ENCODE results near the gene GRPEL1. TPM values are rescaled to one million over a fixed set of nuclear protein-coding genes. Genes with fewer than 3 reads are reported as not detected.

Gene GRPEL1
- total and polyA plus RNA-seq, 2 of the 13 experiments (the other 11 are each of a cell fraction or from before 2014, with no cell fraction given) = 32.3 to 141 TPM

- TF ChIP-seq, protein P1, sequence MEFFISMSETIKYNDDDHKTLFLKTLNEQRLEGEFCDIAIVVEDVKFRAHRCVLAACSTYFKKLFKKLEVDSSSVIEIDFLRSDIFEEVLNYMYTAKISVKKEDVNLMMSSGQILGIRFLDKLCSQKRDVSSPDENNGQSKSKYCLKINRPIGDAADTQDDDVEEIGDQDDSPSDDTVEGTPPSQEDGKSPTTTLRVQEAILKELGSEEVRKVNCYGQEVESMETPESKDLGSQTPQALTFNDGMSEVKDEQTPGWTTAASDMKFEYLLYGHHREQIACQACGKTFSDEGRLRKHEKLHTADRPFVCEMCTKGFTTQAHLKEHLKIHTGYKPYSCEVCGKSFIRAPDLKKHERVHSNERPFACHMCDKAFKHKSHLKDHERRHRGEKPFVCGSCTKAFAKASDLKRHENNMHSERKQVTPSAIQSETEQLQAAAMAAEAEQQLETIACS (CRISPR knock-in tag; IDR thresholded peaks at IDR 0.05) = no peak
- TF ChIP-seq PCBP1 (IDR thresholded peaks at IDR 0.05; ENCODE audit: borderline replicate concordance, low read depth, low read length) (0 out of 2 replicates have a peak, but pooled peaks have one; percentile 45), DBP (CRISPR knock-in tag; IDR thresholded peaks at IDR 0.05; ENCODE audit: not compliant biosample characterization) (no peak), HMGXB4 (CRISPR knock-in tag; IDR thresholded peaks at IDR 0.05; ENCODE audit: borderline replicate concordance in 1 of 2, low read depth in 1 of 2) (peak; percentile 26 to 29; a peak in 1 of 4 replicates), ETV5 (CRISPR knock-in tag; IDR thresholded peaks at IDR 0.05; ENCODE audit: borderline replicate concordance) (peak; percentile 51; the same call in 1 of the 2 replicates), TBL1XR1 (IDR thresholded peaks at IDR 0.05; ENCODE audit: borderline replicate concordance, low read length, partially characterized antibody) (no peak), MIER3 (CRISPR knock-in tag; IDR thresholded peaks at IDR 0.05; ENCODE audit: borderline replicate concordance) (peak; percentile 23; the same call in 1 of the 2 replicates), AHR (CRISPR knock-in tag; IDR thresholded peaks at IDR 0.05) (0 out of 2 replicates have a peak, but pooled peaks have one; percentile 24), MYNN (CRISPR knock-in tag; IDR thresholded peaks at IDR 0.05; ENCODE audit: low read depth) (no peak), ZNF850 (CRISPR knock-in tag; conservative IDR thresholded peaks at IDR 0.05) (no peak), DPF2 (CRISPR knock-in tag; IDR thresholded peaks at IDR 0.05; ENCODE audit: borderline replicate concordance, low read depth) (peak; percentile 81)
- TF ChIP-seq, protein P2, sequence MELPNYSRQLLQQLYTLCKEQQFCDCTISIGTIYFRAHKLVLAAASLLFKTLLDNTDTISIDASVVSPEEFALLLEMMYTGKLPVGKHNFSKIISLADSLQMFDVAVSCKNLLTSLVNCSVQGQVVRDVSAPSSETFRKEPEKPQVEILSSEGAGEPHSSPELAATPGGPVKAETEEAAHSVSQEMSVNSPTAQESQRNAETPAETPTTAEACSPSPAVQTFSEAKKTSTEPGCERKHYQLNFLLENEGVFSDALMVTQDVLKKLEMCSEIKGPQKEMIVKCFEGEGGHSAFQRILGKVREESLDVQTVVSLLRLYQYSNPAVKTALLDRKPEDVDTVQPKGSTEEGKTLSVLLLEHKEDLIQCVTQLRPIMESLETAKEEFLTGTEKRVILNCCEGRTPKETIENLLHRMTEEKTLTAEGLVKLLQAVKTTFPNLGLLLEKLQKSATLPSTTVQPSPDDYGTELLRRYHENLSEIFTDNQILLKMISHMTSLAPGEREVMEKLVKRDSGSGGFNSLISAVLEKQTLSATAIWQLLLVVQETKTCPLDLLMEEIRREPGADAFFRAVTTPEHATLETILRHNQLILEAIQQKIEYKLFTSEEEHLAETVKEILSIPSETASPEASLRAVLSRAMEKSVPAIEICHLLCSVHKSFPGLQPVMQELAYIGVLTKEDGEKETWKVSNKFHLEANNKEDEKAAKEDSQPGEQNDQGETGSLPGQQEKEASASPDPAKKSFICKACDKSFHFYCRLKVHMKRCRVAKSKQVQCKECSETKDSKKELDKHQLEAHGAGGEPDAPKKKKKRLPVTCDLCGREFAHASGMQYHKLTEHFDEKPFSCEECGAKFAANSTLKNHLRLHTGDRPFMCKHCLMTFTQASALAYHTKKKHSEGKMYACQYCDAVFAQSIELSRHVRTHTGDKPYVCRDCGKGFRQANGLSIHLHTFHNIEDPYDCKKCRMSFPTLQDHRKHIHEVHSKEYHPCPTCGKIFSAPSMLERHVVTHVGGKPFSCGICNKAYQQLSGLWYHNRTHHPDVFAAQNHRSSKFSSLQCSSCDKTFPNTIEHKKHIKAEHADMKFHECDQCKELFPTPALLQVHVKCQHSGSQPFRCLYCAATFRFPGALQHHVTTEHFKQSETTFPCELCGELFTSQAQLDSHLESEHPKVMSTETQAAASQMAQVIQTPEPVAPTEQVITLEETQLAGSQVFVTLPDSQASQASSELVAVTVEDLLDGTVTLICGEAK (IDR thresholded peaks at IDR 0.05) = no peak
- TF ChIP-seq, protein P2 (CRISPR knock-in tag; IDR thresholded peaks at IDR 0.05) = peak; percentile 12; the same call in 1 of the 2 replicates
- TF ChIP-seq, protein P3, sequence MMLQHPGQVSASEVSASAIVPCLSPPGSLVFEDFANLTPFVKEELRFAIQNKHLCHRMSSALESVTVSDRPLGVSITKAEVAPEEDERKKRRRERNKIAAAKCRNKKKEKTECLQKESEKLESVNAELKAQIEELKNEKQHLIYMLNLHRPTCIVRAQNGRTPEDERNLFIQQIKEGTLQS (CRISPR knock-in tag; IDR thresholded peaks at IDR 0.05) = no peak
Measured at GRCh38 chr4:7103607-7104365, 35.9 kb upstream of the GRPEL1 start (continued).

All from HepG2 (cell line).